GM18526 (cell line): ENCODE data around the gene ADPRHL1.

Experiments used
- POLR2A ChIP-seq: IDR thresholded peaks from 3 replicates; pipeline ENCODE4 v1.6.1; 2011; ENCODE audit not compliant: insufficient read length; ENCODE audit errors: extremely low read depth

The ADPRHL1 gene

GRCh38 chr13:113417836-113418721 lies 35.2 kb downstream of the ADPRHL1 start:
- TF ChIP-seq POLR2A, result no peak

DNA sequence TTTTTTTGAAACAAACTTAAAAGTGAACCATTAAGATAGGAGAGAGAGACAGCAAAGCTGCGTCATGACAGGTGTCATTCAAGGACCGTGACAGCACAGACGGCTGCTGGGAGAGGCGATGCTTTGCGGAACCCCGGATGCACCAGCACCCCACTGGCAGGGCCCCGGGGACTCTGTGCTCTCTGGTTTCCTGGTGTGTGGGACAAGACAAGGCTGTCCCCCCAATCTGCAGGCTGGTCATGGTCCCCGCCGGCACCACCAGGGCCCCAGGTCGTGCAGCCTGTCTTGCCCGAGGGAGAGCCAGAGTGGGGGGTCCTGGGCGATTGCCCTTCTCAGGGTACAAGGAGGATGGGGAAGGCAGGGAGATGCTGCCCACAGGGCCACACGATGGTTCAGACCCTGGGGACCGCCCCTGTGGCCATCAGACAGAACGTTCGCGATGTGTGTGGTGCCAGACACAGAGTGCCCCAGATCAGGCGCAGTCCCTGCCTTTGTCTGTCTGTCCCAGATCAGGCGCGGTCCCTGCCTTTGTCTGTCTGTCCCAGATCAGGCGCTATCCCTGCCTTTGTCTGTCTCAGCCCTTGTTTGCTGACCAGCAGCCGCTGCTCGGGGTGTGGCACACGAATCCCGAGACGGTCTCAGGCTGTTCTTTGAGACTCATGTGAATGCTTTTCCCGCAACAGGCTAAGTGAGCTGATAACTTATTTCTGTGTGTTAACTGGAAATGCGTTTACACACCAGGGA lies 36.1 kb downstream of the ADPRHL1 start:
- no peak for TF ChIP-seq POLR2A

DNA sequence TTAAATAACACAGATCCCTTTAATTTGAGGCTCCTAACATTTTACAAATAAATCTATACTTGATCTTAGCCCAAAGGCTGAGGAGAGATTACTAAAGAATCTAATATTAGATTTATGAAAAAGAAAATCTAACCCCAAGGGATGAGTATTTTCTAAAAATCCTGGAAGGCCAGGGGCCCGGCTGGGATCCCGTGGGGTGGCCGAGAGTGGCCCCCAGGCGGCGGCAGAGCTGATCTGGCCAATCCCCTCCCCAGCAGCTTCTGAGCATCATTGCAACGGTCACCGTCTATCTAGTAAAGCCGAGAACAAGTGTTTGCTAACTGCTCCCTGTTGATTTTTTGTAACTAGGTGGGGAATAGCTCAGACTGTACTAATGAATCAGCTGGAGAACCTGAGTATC lies 37.5 kb downstream of the ADPRHL1 start:
- no peak for TF ChIP-seq POLR2A

DNA sequence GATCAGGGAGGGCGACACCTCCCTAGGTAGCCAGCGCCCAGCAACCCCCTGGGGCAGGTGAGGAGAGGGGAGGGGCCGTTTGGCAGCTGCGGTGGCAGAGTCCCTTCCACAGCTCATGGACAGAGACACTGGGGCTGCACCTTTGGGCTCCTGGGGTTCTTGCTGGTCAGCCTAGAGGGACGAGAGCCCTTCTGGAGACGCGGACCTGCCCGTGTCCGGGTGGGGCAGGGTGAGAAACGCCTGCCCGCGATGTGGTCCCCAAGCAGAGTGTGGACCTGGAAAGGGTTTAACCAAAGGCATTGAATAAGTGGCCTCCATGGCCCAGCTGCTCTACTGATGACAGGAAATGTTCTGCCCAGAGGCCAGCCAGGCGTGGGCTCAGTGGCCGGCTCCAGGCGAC lies 38.3 kb downstream of the ADPRHL1 start:
- no peak for TF ChIP-seq POLR2A

GRCh38 chr13:113414335-113414734 lies 39.0 kb downstream of the ADPRHL1 start:
- no peak for TF ChIP-seq POLR2A

DNA sequence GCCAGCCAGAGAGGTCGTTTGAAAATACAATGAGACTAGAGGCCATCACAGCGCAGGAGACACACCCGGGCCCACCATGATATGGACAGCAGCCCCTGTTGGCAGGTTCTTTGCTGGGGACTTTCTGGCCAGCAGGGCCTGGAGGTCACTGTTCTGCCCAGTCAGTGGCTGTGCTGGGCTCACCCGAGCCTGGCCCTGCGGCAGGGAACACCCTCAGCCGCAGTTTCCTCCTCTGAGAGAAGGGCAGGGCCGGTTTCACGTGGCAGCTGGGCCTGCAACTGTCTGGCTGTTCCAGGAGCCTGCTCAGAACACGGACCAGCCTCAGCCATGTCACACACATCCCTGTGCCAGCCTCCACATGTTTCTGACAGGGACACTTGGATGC lies 39.4 kb downstream of the ADPRHL1 start:
- no peak for TF ChIP-seq POLR2A

GRCh38 chr13:113413178-113413897 lies 40.0 kb downstream of the ADPRHL1 start:
- no peak for TF ChIP-seq POLR2A

DNA sequence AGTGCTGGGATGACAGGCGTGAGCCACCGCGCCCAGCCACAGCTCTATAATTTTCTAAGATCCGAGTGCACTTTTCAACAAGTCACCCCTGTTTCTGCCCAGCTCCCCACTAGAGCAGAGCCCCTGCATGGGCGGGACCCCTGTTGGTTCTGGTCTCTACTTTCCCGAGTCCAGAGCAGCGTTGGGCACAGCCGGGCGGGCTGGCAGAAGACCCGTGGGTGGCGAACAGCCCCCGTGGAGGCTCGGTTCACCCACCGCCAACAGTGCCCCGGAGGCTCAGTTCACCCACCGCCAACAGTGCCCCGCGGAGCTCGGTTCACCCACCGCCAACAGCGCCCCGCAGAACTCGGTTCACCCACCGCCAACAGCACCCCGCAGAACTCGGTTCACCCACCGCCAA lies 40.8 kb downstream of the ADPRHL1 start:
- no peak for TF ChIP-seq POLR2A

DNA sequence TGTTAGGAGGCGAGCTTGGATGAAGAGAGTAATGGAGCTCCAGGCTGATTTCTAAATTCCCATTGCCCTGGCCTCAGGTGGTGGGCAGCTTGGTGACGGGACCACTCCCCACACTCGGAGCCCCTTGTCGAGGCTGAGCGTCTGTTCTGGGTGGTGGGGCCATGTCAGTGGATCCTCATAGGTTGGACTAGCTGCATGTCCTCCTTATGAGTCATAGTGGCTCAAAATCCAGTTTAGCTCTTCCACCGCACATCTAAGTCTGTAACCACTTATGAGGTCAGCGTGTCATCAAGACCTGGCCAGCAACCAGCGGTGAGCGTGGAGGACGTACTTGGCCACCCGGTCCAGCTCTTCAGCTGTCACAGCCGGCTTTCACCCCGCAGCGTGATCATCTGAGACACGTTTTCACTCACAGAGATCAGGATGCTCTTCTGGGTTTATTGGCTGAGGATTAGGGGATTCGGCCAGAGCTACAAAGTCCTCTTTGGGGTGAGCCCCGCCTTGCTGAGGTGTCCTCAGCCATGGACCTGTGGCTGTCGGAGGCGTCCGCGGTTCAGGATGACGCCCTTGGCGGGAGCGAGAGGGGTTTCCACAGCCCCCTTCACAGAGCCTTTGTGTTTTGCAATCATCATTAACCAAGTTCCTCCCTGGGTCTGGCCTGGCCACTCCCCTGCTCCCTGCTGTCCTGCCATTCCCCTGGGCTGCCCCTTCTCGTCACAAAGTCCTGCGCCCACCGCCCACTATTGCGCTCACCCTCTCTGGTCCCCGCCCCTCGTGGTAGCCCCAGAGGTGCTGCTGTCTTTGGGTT lies 41.9 kb downstream of the ADPRHL1 start:
- TF ChIP-seq POLR2A, result no peak

DNA sequence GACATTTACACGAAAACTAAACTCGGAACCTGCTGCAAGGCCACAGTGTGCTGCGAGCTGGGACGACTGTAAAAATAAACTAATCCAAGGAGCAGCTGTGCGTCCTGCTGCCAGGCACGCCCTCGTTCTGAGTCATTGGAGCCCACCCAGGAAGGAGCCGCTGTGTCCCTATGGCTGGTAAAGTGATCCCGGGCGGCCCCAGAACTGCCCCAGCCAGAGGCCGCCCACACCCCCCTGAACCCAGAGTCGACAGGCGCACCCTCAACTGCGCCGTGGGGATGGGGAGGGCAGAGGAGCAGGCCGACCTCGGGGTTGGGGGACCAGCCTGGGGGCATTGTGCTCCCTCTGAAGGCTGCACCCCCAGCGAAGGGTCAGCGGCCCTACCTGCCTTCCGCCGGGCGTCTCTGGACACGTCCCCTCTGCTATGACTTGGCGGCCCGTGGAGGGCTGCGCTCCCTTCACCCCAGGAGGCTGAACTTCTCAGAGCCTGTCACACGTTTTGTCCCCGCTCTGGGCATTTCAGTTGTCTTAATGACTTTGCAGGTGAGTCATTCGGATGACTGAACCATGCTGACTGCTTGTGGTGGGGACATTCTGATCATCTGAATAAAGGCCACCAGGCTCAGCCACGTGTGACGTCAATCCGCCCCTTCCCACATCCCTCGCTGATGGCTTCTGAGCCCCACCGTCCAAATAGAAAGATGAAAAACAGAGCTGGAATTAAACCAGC lies 42.7 kb downstream of the ADPRHL1 start:
- TF ChIP-seq POLR2A, result no peak

GRCh38 chr13:113408562-113408961 lies 44.7 kb downstream of the ADPRHL1 start:
- TF ChIP-seq POLR2A, result no peak

GRCh38 chr13:113407531-113408393 lies 45.5 kb downstream of the ADPRHL1 start:
- no peak for TF ChIP-seq POLR2A

- TF ChIP-seq POLR2A, result no peak
These were observed 46.2 kb downstream of the ADPRHL1 start for GRCh38 chr13:113407103-113407530.

DNA sequence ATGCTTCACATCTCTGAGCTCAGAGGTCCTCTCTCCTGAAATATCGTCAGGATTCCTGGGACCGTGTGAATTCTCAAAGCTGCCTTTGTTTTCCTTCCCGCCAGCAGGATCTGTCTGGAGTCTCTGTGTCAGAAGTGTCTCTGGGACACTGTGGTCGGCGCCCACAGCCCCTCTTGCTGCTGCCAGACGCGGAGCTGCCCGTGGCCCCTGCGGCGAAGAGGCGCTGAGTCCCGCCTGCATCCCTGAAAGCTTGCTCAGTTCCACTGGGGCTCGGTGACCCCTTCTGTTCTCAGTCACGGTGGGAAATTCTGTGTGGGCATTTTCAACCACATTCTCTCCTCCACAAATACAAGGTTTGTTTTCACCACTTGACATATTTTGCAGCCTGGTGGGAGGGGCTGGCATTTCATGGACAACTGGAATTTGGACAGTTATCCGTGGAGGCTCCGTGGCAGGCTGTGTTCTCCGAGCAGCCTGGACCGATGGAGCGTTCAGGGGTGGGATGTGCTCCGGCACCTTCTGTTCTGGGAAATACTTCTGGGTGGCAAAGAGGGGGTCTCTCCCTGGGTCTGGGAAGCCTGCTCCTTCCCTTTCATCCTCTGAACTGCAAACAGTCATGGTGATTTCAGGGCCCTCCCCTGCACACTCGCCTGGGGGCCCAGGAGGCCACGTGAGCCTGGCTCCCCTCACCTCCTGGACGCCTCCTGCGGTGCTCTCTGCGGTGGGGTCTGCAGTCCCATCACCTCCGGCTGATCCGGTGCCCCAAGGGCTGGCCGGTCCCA lies 46.8 kb downstream of the ADPRHL1 start:
- TF ChIP-seq POLR2A, result no peak
